HepG2 (cell line): ENCODE measurements around the gene ESYT2. TPM values are rescaled to one million over a fixed set of nuclear protein-coding genes. Genes with fewer than 3 reads are reported as not detected.
A peak's percentile ranks its signal among the peaks of the same experiment; 100 is the strongest.

Experiments used
- CHD4 ChIP-seq: fragments of 200-600 bp; sonication (generic); IDR thresholded peaks from 2 replicates; pipeline ENCODE4 v1.7.0; 2017; ENCODE audit warnings: mild to moderate bottlenecking, low read length, borderline replicate concordance
- CTCF ChIP-seq: sonication (generic); formaldehyde crosslinking; IDR thresholded peaks from 2 replicates; pipeline ENCODE4 v1.5.0; 2020; ENCODE audit warnings: mild to moderate bottlenecking, missing genetic modification reagents, moderate library complexity
- ELF4 ChIP-seq: sonication (generic); formaldehyde crosslinking; IDR thresholded peaks from 2 replicates; pipeline ENCODE4 v1.5.0; 2020; ENCODE audit warnings: missing genetic modification reagents, mild to moderate bottlenecking, moderate library complexity, borderline replicate concordance
- HIVEP1 ChIP-seq: sonication (generic); formaldehyde crosslinking; IDR thresholded peaks from 2 replicates; pipeline ENCODE4 v1.4.0; 2020; ENCODE audit warnings: mild to moderate bottlenecking, missing genetic modification reagents
- KLF15 ChIP-seq: sonication (generic); formaldehyde crosslinking; IDR thresholded peaks from 2 replicates; pipeline ENCODE4 v1.8.1; 2023; ENCODE audit warnings: borderline replicate concordance, mild to moderate bottlenecking, inconsistent platforms, missing genetic modification reagents, mixed read lengths
- NKX3-1 ChIP-seq: sonication (generic); formaldehyde crosslinking; IDR thresholded peaks from 2 replicates; pipeline ENCODE4 v1.5.0; 2020; ENCODE audit warnings: missing genetic modification reagents
- PHF20 ChIP-seq: sonication (generic); formaldehyde crosslinking; IDR thresholded peaks from 2 replicates; pipeline ENCODE4 v1.5.0; 2020; ENCODE audit warnings: mild to moderate bottlenecking, missing genetic modification reagents
- POLR2A ChIP-seq, 2 experiments: IDR thresholded peaks; 2 replicates each; pipeline ENCODE4 v1.6.1; 2011; ENCODE audit warnings: low read depth in 2 of 2, low read length in 2 of 2, mild to moderate bottlenecking in 1 of 2, moderate library complexity in 1 of 2; ENCODE audit not compliant: insufficient read depth in 1 of 2
- U2AF2 ChIP-seq: fragments of 200-400 bp; formaldehyde crosslinking; IDR thresholded peaks from 2 replicates; pipeline ENCODE4 v1.6.1; 2017; ENCODE audit warnings: low read depth, mild to moderate bottlenecking, low read length
- ZMYM2 ChIP-seq: sonication (generic); formaldehyde crosslinking; IDR thresholded peaks from 2 replicates; pipeline ENCODE4 v1.8.0; 2022; ENCODE audit warnings: mild to moderate bottlenecking, missing genetic modification reagents
- ZMYM4 ChIP-seq: sonication (generic); formaldehyde crosslinking; IDR thresholded peaks from 2 replicates; pipeline ENCODE4 v1.8.1; 2023; ENCODE audit warnings: mild to moderate bottlenecking, missing genetic modification reagents
- ZNF331 ChIP-seq: sonication (generic); formaldehyde crosslinking; IDR thresholded peaks from 2 replicates; pipeline ENCODE4 v1.4.0; 2020; ENCODE audit warnings: missing genetic modification reagents
- ZNF44 ChIP-seq: sonication (generic); formaldehyde crosslinking; IDR thresholded peaks from 2 replicates; pipeline ENCODE4 v1.5.1; 2020; ENCODE audit warnings: mild to moderate bottlenecking, missing genetic modification reagents
- ZNF563 ChIP-seq: sonication (generic); formaldehyde crosslinking; IDR thresholded peaks from 2 replicates; pipeline ENCODE4 v1.8.0; 2022; ENCODE audit warnings: mild to moderate bottlenecking, moderate library complexity, missing genetic modification reagents
- ZNF614 ChIP-seq: IDR thresholded peaks from 2 replicates; pipeline ENCODE4 v1.6.1; 2018; ENCODE audit warnings: missing biosample characterization, missing genetic modification reagents, inconsistent platforms, borderline replicate concordance
- polyA plus RNA-seq, 8 experiments: library from polyadenylated mRNA; depleted of rRNA in 3 of 8; stranded (reverse) in 7 of 8; unstranded in 1 of 8; fragments of >200 nt; fragmentation: Illumina TruSeq in 4 of 8; extraction: Trizol in 4 of 8; gene quantifications; 2 replicates each; pipeline versions ENCODE4 v1.2.1 to v1.2.3, GENCODE V29; 2011 to 2016; ENCODE audit warnings: low read depth in 4 of 8, missing spikeins in 1 of 8, mixed read lengths in 1 of 8; ENCODE audit not compliant: insufficient read depth in 1 of 8
- total RNA-seq, 5 experiments: library from RNA; depleted of rRNA; stranded (reverse); fragments of >200 nt; fragmentation: Illumina TruSeq; extraction: Trizol; gene quantifications; 2 replicates each; pipeline ENCODE4 v1.2.3, GENCODE V29; 2016; ENCODE audit warnings: low read depth in 1 of 5
- TF ChIP-seq, protein P1 (sequence below): sonication (generic); formaldehyde crosslinking; IDR thresholded peaks from 2 replicates; pipeline ENCODE4 v1.4.0; 2020; ENCODE audit warnings: missing genetic modification reagents
- TF ChIP-seq, protein P2 (sequence below): sonication (generic); formaldehyde crosslinking; IDR thresholded peaks from 2 replicates; pipeline ENCODE4 v1.4.0; 2020; ENCODE audit warnings: missing genetic modification reagents
- TF ChIP-seq, protein P3 (sequence below), 2 experiments: sonication (generic) in 1 of 2; formaldehyde crosslinking in 1 of 2; IDR thresholded peaks; 2 replicates each; pipeline versions ENCODE4 v1.5.1 to v1.6.1; 2011 to 2020; ENCODE audit warnings: borderline replicate concordance in 1 of 2, low read depth in 1 of 2, low read length in 1 of 2, mild to moderate bottlenecking in 1 of 2, missing genetic modification reagents in 1 of 2, moderate library complexity in 1 of 2

The ESYT2 gene
- total and polyA plus RNA-seq, 2 of the 13 experiments (the other 11 are each of a cell fraction or from before 2014, with no cell fraction given) = 28.5 to 37.3 TPM

DNA sequence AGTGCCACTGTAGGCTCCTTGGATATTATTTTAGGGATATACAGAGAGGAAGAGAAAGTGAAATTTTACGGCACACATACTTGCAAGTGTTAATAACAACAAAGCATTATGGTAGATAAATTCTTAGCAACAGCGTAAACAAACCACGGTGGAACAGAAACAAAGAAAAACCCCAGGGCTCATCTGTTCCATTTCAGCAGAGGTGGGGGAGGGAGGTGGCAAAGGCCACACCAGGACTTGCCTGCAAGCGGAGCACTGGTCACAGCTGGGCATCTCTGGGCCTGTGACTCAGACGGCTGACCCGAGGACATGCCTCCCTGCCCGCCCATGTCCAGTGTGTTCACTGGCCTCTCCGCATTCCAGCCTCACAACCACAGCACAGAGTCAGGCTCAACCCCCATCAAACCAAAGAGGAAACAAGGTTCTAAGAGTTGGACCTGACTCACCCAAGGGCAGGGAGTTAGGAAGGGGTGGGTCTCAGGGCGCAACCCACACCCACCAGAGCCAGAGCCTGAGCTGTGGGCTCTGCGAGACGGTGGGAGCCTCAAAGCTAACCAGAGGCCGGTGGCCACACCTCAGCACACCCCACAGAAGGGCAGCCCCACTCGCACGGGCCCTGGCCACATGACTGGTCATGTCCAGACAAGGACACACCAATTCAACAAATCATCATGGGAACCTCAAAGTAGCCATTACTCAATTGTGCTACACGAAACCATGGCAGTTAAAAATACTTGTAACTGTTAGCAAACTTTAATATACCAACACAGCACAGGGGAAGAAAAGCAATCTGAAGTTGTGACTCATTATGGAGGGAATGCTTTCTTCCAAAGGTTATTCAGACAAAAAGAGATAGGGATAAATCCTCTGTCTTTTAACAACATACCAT is 10.7 kb downstream of the ESYT2 start (continued):
- TF ChIP-seq, protein P1, sequence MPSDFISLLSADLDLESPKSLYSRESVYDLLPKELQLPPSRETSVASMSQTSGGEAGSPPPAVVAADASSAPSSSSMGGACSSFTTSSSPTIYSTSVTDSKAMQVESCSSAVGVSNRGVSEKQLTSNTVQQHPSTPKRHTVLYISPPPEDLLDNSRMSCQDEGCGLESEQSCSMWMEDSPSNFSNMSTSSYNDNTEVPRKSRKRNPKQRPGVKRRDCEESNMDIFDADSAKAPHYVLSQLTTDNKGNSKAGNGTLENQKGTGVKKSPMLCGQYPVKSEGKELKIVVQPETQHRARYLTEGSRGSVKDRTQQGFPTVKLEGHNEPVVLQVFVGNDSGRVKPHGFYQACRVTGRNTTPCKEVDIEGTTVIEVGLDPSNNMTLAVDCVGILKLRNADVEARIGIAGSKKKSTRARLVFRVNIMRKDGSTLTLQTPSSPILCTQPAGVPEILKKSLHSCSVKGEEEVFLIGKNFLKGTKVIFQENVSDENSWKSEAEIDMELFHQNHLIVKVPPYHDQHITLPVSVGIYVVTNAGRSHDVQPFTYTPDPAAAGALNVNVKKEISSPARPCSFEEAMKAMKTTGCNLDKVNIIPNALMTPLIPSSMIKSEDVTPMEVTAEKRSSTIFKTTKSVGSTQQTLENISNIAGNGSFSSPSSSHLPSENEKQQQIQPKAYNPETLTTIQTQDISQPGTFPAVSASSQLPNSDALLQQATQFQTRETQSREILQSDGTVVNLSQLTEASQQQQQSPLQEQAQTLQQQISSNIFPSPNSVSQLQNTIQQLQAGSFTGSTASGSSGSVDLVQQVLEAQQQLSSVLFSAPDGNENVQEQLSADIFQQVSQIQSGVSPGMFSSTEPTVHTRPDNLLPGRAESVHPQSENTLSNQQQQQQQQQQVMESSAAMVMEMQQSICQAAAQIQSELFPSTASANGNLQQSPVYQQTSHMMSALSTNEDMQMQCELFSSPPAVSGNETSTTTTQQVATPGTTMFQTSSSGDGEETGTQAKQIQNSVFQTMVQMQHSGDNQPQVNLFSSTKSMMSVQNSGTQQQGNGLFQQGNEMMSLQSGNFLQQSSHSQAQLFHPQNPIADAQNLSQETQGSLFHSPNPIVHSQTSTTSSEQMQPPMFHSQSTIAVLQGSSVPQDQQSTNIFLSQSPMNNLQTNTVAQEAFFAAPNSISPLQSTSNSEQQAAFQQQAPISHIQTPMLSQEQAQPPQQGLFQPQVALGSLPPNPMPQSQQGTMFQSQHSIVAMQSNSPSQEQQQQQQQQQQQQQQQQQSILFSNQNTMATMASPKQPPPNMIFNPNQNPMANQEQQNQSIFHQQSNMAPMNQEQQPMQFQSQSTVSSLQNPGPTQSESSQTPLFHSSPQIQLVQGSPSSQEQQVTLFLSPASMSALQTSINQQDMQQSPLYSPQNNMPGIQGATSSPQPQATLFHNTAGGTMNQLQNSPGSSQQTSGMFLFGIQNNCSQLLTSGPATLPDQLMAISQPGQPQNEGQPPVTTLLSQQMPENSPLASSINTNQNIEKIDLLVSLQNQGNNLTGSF (CRISPR knock-in tag) = no peak
- TF ChIP-seq ZNF614 (CRISPR knock-in tag) = 0 out of 2 replicates have a peak, but pooled peaks have one; percentile 28
- TF ChIP-seq ZNF331 (CRISPR knock-in tag) = peak; percentile 62; the same call in 1 of the 2 replicates
- TF ChIP-seq, protein P2, sequence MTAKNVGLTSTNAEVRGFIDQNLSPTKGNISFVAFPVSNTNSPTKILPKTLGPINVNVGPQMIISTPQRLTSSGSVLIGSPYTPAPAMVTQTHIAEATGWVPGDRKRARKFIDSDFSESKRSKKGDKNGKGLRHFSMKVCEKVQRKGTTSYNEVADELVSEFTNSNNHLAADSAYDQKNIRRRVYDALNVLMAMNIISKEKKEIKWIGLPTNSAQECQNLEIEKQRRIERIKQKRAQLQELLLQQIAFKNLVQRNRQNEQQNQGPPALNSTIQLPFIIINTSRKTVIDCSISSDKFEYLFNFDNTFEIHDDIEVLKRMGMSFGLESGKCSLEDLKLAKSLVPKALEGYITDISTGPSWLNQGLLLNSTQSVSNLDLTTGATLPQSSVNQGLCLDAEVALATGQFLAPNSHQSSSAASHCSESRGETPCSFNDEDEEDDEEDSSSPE = no peak
- TF ChIP-seq U2AF2 = no peak
- peak; percentile 41; the same call in 1 of the 2 replicates for TF ChIP-seq PHF20 (CRISPR knock-in tag)
- peak; percentile 66 for TF ChIP-seq CTCF (CRISPR knock-in tag)
- TF ChIP-seq CHD4 = no peak
- TF ChIP-seq, protein P3, sequence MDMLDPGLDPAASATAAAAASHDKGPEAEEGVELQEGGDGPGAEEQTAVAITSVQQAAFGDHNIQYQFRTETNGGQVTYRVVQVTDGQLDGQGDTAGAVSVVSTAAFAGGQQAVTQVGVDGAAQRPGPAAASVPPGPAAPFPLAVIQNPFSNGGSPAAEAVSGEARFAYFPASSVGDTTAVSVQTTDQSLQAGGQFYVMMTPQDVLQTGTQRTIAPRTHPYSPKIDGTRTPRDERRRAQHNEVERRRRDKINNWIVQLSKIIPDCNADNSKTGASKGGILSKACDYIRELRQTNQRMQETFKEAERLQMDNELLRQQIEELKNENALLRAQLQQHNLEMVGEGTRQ (IDR thresholded peaks at IDR 0.05; ENCODE audit: low read depth, low read length) = no peak
- TF ChIP-seq, protein P3 (CRISPR knock-in tag; IDR thresholded peaks at IDR 0.05; ENCODE audit: borderline replicate concordance) = 0 out of 2 replicates have a peak, but pooled peaks have one; percentile 51
- 0 out of 2 replicates have a peak, but pooled peaks have one; percentile 41 for TF ChIP-seq ZMYM2 (CRISPR knock-in tag)
- no peak for TF ChIP-seq NKX3-1 (CRISPR knock-in tag)
- no peak for TF ChIP-seq ELF4 (CRISPR knock-in tag)
- TF ChIP-seq POLR2A (IDR thresholded peaks at IDR 0.05; ENCODE audit: insufficient read depth in 1 of 2, low read depth in 2 of 2, low read length in 2 of 2) = peak; percentile 38 to 79; a peak in 3 of 4 replicates
- peak; percentile 38; the same call in 1 of the 2 replicates for TF ChIP-seq ZNF563
- no peak for TF ChIP-seq KLF15 (CRISPR knock-in tag)
- peak; percentile 34; the same call in 1 of the 2 replicates for TF ChIP-seq ZNF44 (CRISPR knock-in tag)
- peak; percentile 68 for TF ChIP-seq ZMYM4 (CRISPR knock-in tag)
- TF ChIP-seq HIVEP1 = peak; percentile 69; the same call in 1 of the 2 replicates
